Stomach (tissue), 9 donors: ENCODE data around the gene GPR68. TPM values are rescaled to one million over a fixed set of nuclear protein-coding genes. Genes with fewer than 3 reads are reported as not detected.

Experiments used
- DNase-seq, 2 donors: peaks; one replicate each; pipeline versions ENCODE4 v3.0.0 to v3.0.0-alpha.2; 2013 to 2019
- H3K27ac ChIP-seq, 5 donors: fragments of 200-600 bp in 4 of 5; sonication (generic) in 4 of 5; one replicate each; pipeline ENCODE4 v1.5.1; 2013 to 2019; ENCODE audit warnings: mild to moderate bottlenecking in 1 of 5, moderate library complexity in 1 of 5
- H3K27me3 ChIP-seq, 3 donors: fragments of 200-600 bp; sonication (generic); one replicate each; pipeline ENCODE4 v1.5.1; 2017 to 2019; ENCODE audit warnings: mixed run types in 1 of 3
- H3K36me3 ChIP-seq, 4 donors: fragments of 200-600 bp; sonication (generic); 1 replicate in 3 of 4; 2 replicates in 1 of 4; pipeline ENCODE4 v1.5.1; 2016 to 2019
- H3K4me1 ChIP-seq, 4 donors: fragments of 200-600 bp; sonication (generic); one replicate each; pipeline ENCODE4 v1.5.1; 2016 to 2019
- H3K4me3 ChIP-seq, 4 donors: fragments of 200-600 bp; sonication (generic) in 3 of 4; one replicate each; pipeline ENCODE4 v1.5.1; 2016 to 2019; ENCODE audit warnings: mild to moderate bottlenecking in 1 of 4
- H3K9me3 ChIP-seq, 4 donors: fragments of 200-600 bp; sonication (generic); one replicate each; pipeline ENCODE4 v1.5.1; 2016 to 2019
- EP300 ChIP-seq: sonication (generic); formaldehyde crosslinking; IDR thresholded peaks from one replicate; pipeline ENCODE4 v1.6.1; 2017; ENCODE audit warnings: antibody characterized with exemption
- POLR2A ChIP-seq, 4 donors: fragments of 450-650 bp; IDR thresholded peaks; one replicate each; pipeline ENCODE4 v1.6.1; 2016; ENCODE audit warnings: antibody characterized with exemption in 4 of 4, control low read depth in 2 of 4, mild to moderate bottlenecking in 1 of 4, moderate library complexity in 1 of 4
- POLR2AphosphoS5 ChIP-seq, 3 donors: sonication (generic); formaldehyde crosslinking; IDR thresholded peaks; one replicate each; pipeline ENCODE4 v1.6.1; 2016; ENCODE audit warnings: antibody characterized with exemption in 3 of 3
- WGBS, 5 donors: extraction: QIAGEN DNeasy Blood & Tissue Kit in 3 of 5; methylation state at CpG; one replicate each; pipeline versions ENCODE4 v1.1.5 to v1.1.7; 2013 to 2018; 5-methylcytosine and 5-hydroxymethylcytosine counted together
- intact Hi-C: fragments of 100-400 bp; cut with DNase I; formaldehyde crosslinking; loops from one replicate; pipeline ENCODE4 v1.15.1; 2023; ENCODE audit warnings: low total_unique reads
- polyA plus RNA-seq, 3 donors: library from polyadenylated mRNA; stranded (reverse); fragments of 200-250 nt; gene quantifications; one replicate each; pipeline ENCODE4 v1.2.3, GENCODE V29; 2013
- total RNA-seq, 5 donors: library from RNA; depleted of rRNA; stranded (reverse); fragments of >200 nt; gene quantifications; one replicate each; pipeline versions ENCODE4 v1.1.0 to v1.2.3, GENCODE V29; 2014 to 2016
- TF ChIP-seq, protein P1 (sequence below), 7 experiments: fragments of 450-650 bp in 4 of 7; fragments of 200-600 bp in 3 of 7; sonication (generic) in 3 of 7; IDR thresholded peaks; one replicate each; pipeline ENCODE4 v1.5.1; 2016 to 2019; ENCODE audit warnings: antibody characterized with exemption in 7 of 7, control low read depth in 2 of 7, mild to moderate bottlenecking in 1 of 7
- donor health status: healthy with polysubstance abuse.
- donor health status: Bipolar disorder and iron deficiency.
- donor health status: healthy.

Gene GPR68
- total and polyA plus RNA-seq, 8 donors, result 1.9 to 19.3 (median 9.0) TPM; not detected in 2

GRCh38 chr14:91286530-91286937, 42.0 kb upstream of the GPR68 start:
- Histone ChIP-seq H3K27ac (no peak overlapping the region), H3K9me3 (no peaks in the 10 kb centered on the region), H3K4me3 (no peak overlapping the region), H3K36me3 (peaks cover 12 to 90% (median 75%) of the 10 kb centered on the region in 4 donors), H3K27me3 (no peaks in the 10 kb centered on the region), H3K4me1 (peaks cover 6 to 21% (median 15%) of the 10 kb centered on the region in 4 donors)
- DNase-seq, result peak; percentile 82 to 86
- 32 to 45% (median 38%) methylated on average over 7 of the region's 7 CpGs for WGBS, 5 donors
- no peak for TF ChIP-seq POLR2A (IDR thresholded peaks at IDR 0.05)
- TF ChIP-seq POLR2AphosphoS5 (IDR thresholded peaks at IDR 0.05), result peak in 1 of 3 donors; percentile 67
- TF ChIP-seq, protein P1, sequence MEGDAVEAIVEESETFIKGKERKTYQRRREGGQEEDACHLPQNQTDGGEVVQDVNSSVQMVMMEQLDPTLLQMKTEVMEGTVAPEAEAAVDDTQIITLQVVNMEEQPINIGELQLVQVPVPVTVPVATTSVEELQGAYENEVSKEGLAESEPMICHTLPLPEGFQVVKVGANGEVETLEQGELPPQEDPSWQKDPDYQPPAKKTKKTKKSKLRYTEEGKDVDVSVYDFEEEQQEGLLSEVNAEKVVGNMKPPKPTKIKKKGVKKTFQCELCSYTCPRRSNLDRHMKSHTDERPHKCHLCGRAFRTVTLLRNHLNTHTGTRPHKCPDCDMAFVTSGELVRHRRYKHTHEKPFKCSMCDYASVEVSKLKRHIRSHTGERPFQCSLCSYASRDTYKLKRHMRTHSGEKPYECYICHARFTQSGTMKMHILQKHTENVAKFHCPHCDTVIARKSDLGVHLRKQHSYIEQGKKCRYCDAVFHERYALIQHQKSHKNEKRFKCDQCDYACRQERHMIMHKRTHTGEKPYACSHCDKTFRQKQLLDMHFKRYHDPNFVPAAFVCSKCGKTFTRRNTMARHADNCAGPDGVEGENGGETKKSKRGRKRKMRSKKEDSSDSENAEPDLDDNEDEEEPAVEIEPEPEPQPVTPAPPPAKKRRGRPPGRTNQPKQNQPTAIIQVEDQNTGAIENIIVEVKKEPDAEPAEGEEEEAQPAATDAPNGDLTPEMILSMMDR (IDR thresholded peaks at IDR 0.05), result peak in 5 of 7 experiments; percentile 83 to 96 (median 86)
- intact Hi-C loops, result loop anchor here (5.0 to 10.0 kb wide), 2 partner anchors 109 to 382 kb away; no protein-coding TSS in a partner anchor

DNA sequence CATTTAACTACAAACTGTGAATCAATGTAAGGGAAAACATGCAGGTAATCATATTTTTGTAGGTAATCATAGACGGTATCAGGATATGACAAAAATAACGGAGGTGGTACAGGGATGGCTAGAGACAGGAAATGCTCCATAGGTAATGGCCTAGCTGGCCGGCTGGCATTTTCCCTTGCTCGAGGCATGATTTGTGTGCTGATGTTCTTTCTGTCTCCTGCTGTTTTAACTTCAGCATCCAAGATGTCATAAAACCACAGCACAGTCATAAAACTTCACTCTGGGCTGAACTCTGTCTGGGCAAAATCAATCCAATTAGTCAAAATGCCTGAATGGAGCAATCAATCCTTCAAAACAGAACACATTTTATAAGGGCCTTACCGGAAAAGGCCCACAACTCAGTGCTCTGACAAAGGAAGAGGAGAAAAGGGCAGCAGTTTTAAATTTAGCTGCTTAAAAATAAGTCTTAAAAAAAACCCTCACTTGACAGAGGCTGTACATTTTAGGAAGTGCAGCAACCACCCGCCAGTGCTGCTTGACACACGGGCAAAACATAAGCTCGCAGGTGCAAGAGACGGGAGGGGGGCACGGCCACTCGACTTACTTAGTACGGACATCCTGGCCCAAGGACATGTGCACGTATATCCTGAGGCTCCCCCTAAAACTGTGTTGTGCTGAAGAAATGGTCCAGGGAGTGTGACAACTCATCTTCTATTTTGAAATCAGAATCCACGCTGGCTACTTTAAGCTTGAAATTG, 40.5 kb upstream of the GPR68 start:
- DNase-seq, result no peak
- peaks cover 0 to 19% (median 8%) of the 10 kb centered on the region in 4 donors for H3K4me1 ChIP-seq
- no peaks in the 10 kb centered on the region for H3K9me3 ChIP-seq
- WGBS, 5 donors, result 83 to 89% (median 87%) methylated on average over 14 of the region's 14 CpGs
- intact Hi-C loops, result loop anchor here (5.0 to 10.0 kb wide), 2 partner anchors 108 to 380 kb away; no protein-coding TSS in a partner anchor
- no peaks in the 10 kb centered on the region for H3K27me3 ChIP-seq
- H3K4me3 ChIP-seq, result no peak overlapping the region
- no peak overlapping the region for H3K27ac ChIP-seq
- H3K36me3 ChIP-seq, result peaks cover 12 to 92% (median 74%) of the 10 kb centered on the region in 4 donors
- TF ChIP-seq EP300, result no peak
- TF ChIP-seq, protein P1 (IDR thresholded peaks at IDR 0.05), result no peak
- TF ChIP-seq POLR2AphosphoS5 (IDR thresholded peaks at IDR 0.05), result no peak
- no peak for TF ChIP-seq POLR2A (IDR thresholded peaks at IDR 0.05)

DNA sequence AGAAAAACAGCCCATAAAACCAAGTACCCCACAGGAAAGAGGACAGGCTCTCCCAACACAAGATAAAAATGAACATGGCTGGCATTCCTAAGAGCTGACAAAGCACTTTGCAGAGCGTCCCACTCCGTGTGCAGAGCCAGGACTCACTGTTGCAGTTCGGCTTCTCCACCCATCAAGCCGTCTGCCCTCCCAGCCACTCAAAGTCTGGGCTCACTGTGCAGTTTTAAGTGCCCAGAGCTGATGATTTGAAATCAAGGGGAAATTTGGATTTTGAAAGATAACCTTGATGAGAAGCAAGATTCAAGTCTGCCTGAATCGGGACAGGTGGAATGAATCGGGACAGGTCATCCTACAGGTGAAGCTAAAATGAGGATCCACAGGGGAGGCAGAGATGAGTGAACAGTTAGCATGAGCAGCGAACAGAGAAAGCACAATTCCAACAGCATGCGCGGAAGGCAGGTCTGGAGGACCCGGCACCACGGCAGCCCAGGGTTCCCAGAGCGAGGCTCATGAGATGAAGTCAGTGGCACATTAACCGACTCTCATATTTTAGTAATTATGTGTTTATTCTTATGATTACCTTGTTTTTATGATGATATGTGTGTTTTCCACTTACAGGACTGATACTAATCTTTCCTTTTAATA, 39.8 kb upstream of the GPR68 start:
- peaks cover 17 to 92% (median 73%) of the 10 kb centered on the region in 4 donors for H3K36me3 ChIP-seq
- H3K9me3 ChIP-seq, result no peaks in the 10 kb centered on the region
- no peak for TF ChIP-seq POLR2A (IDR thresholded peaks at IDR 0.05)
- TF ChIP-seq POLR2AphosphoS5 (IDR thresholded peaks at IDR 0.05), result no peak
- TF ChIP-seq EP300, result no peak
- TF ChIP-seq, protein P1 (IDR thresholded peaks at IDR 0.05), result no peak
- peaks cover 0 to 21% (median 6%) of the 10 kb centered on the region in 4 donors for H3K4me1 ChIP-seq
- H3K27me3 ChIP-seq, result no peaks in the 10 kb centered on the region
- DNase-seq, result peak in 1 of 2 donors; percentile 34
- 83 to 92% (median 87%) methylated on average over 13 of the region's 13 CpGs for WGBS, 5 donors
- H3K27ac ChIP-seq, result no peak overlapping the region
- intact Hi-C loops, result loop anchor here (10.0 kb wide), 1 partner anchor 379 kb away; no protein-coding TSS in a partner anchor
- H3K4me3 ChIP-seq, result no peak overlapping the region

GRCh38 chr14:91283666-91284065, 39.2 kb upstream of the GPR68 start:
- Histone ChIP-seq H3K27me3 (no peaks in the 10 kb centered on the region), H3K4me3 (no peak overlapping the region), H3K36me3 (peaks cover 17 to 92% (median 71%) of the 10 kb centered on the region in 4 donors), H3K9me3 (no peaks in the 10 kb centered on the region), H3K4me1 (peaks cover 0 to 21% (median 6%) of the 10 kb centered on the region in 4 donors), H3K27ac (no peak overlapping the region)
- TF ChIP-seq EP300, result no peak
- TF ChIP-seq, protein P1 (IDR thresholded peaks at IDR 0.05), result no peak
- TF ChIP-seq POLR2A (IDR thresholded peaks at IDR 0.05), result no peak
- no peak for TF ChIP-seq POLR2AphosphoS5 (IDR thresholded peaks at IDR 0.05)
- DNase-seq, result no peak
- intact Hi-C loops, result loop anchor here (10.0 kb wide), 1 partner anchor 379 kb away; no protein-coding TSS in a partner anchor
- 86 to 98% (median 94%) methylated on average over 4 of the region's 4 CpGs for WGBS, 5 donors
